A549 (cell line): ENCODE measurements around the gene HRH2. TPM values are rescaled to one million over a fixed set of nuclear protein-coding genes. Genes with fewer than 3 reads are reported as not detected.

ENCODE experiments used
- ATAC-seq, 2 experiments: fragments of 200-7000 bp in 1 of 2; fragments of >200 bp in 1 of 2; cut with Nextera tagmentation in 1 of 2; cut with Tn5 transposase in 1 of 2; 3 replicates each; pipeline versions ENCODE4 v1.8.0 to v1.9.1; 2018 to 2020; ENCODE audit warnings: mild to moderate bottlenecking in 1 of 2, moderate library complexity in 1 of 2
- CTCF ChIA-PET: fragments of 300-600 bp; sonication (Branson Sonifier 250); formaldehyde crosslinking; extraction: SDS; loops from one replicate; lab custom pipeline; 2021; ENCODE audit warnings: antibody characterized with exemption, inconsistent platforms; lab: Yijun Ruan, JAX
- POLR2A ChIA-PET: fragments of 350-600 bp; formaldehyde crosslinking; extraction: SDS; loops from one replicate; lab custom pipeline; 2021; ENCODE audit warnings: antibody characterized with exemption, inconsistent platforms; lab: Yijun Ruan, JAX
- DNase-seq, 2 experiments: peaks; one replicate each; pipeline versions ENCODE4 v3.0.0 to v3.0.0-alpha.2; 2011 to 2016; ENCODE audit warnings: low read depth in 1 of 2, low spot score in 1 of 2
- FAIRE-seq: peaks from 2 replicates; lab custom pipeline; 2011; peaks lifted over from hg19 to GRCh38; lab: Jason Lieb, UNC
- H3K27ac ChIP-seq, 2 experiments: fragments of >200 bp; sonication (Bioruptor Twin); formaldehyde crosslinking; 3 replicates each; pipeline ENCODE4 v1.5.1; 2016 to 2017
- H3K4me1 ChIP-seq: fragments of >200 bp; sonication (Bioruptor Twin); formaldehyde crosslinking; 3 replicates; pipeline ENCODE4 v1.6.1; 2016
- H3K4me2 ChIP-seq: fragments of >200 bp; sonication (Bioruptor Twin); formaldehyde crosslinking; 3 replicates; pipeline ENCODE4 v1.6.1; 2016
- H3K4me3 ChIP-seq: fragments of >200 bp; sonication (Bioruptor Twin); formaldehyde crosslinking; 3 replicates; pipeline ENCODE4 v1.5.1; 2016
- H3K9me3 ChIP-seq: fragments of >200 bp; sonication (Bioruptor Twin); formaldehyde crosslinking; 3 replicates; pipeline ENCODE4 v1.6.1; 2016
- CBX8 ChIP-seq: fragments of 200-600 bp; sonication (generic); IDR thresholded peaks from 2 replicates; pipeline ENCODE4 v1.6.1; 2016
- CHD4 ChIP-seq: fragments of 200-600 bp; sonication (generic); IDR thresholded peaks from 2 replicates; pipeline ENCODE4 v1.6.1; 2016; ENCODE audit warnings: antibody characterized with exemption, mild to moderate bottlenecking, borderline replicate concordance
- ESRRA ChIP-seq: fragments of 150-350 bp; IDR thresholded peaks from 2 replicates; pipeline ENCODE4 v1.6.1; 2014; ENCODE audit warnings: mild to moderate bottlenecking, low read length, borderline replicate concordance
- FOSB ChIP-seq: fragments of 250-450 bp; sonication (Bioruptor Pico); IDR thresholded peaks from 2 replicates; pipeline ENCODE4 v1.5.0; 2020; ENCODE audit warnings: mild to moderate bottlenecking, moderate library complexity
- FOSL2 ChIP-seq, 2 experiments: fragments of 450-650 bp in 1 of 2; fragments of >200 bp in 1 of 2; sonication (Bioruptor Twin) in 1 of 2; formaldehyde crosslinking; IDR thresholded peaks; 2 replicates each; pipeline versions ENCODE4 v1.5.0 to v1.6.1; 2016 to 2020; ENCODE audit warnings: mild to moderate bottlenecking in 1 of 2, moderate library complexity in 1 of 2
- HOXB13 ChIP-seq: fragments of 250-450 bp; sonication (Bioruptor Pico); IDR thresholded peaks from 2 replicates; pipeline ENCODE4 v1.5.0; 2020; ENCODE audit warnings: low read depth, mild to moderate bottlenecking, moderate library complexity
- JUN ChIP-seq, 2 experiments: fragments of >200 bp; sonication (Bioruptor Twin); formaldehyde crosslinking; IDR thresholded peaks; 2 replicates in 1 of 2; 3 replicates in 1 of 2; pipeline ENCODE4 v1.6.1; 2016 to 2017
- KDM1A ChIP-seq: fragments of 200-600 bp; sonication (generic); IDR thresholded peaks from 2 replicates; pipeline ENCODE4 v1.6.1; 2016; ENCODE audit warnings: low read depth, mild to moderate bottlenecking
- MAX ChIP-seq: IDR thresholded peaks from 2 replicates; pipeline ENCODE4 v1.6.1; 2012
- MAZ ChIP-seq: fragments of 150-350 bp; IDR thresholded peaks from 2 replicates; pipeline ENCODE4 v1.6.1; 2014; ENCODE audit warnings: antibody characterized with exemption, low read depth, low read length, borderline replicate concordance
- MYC ChIP-seq: IDR thresholded peaks from 2 replicates; pipeline ENCODE4 v1.6.1; 2012; ENCODE audit warnings: mild to moderate bottlenecking, inconsistent platforms, low read length, improper control_type of control experiment, borderline replicate concordance
- NFE2L2 ChIP-seq: fragments of 150-350 bp; conservative IDR thresholded peaks from 2 replicates; pipeline ENCODE4 v1.6.1; 2014; ENCODE audit warnings: low read length
- NPAS2 ChIP-seq: fragments of 250-450 bp; sonication (Bioruptor Pico); IDR thresholded peaks from 2 replicates; pipeline ENCODE4 v1.8.0; 2022; ENCODE audit warnings: mild to moderate bottlenecking, moderate library complexity, borderline replicate concordance
- NR3C1 ChIP-seq: fragments of >200 bp; sonication (Bioruptor Twin); formaldehyde crosslinking; IDR thresholded peaks from 3 replicates; pipeline ENCODE4 v1.6.1; 2017
- PHF8 ChIP-seq: fragments of 200-600 bp; sonication (generic); IDR thresholded peaks from 2 replicates; pipeline ENCODE4 v1.6.1; 2016; ENCODE audit warnings: low read depth, mild to moderate bottlenecking, antibody characterized with exemption, moderate library complexity, borderline replicate concordance
- RAD21 ChIP-seq, 2 experiments: fragments of >200 bp in 1 of 2; sonication (Bioruptor Twin) in 1 of 2; formaldehyde crosslinking in 1 of 2; IDR thresholded peaks in 1 of 2; conservative IDR thresholded peaks in 1 of 2; 2 replicates in 1 of 2; 3 replicates in 1 of 2; pipeline ENCODE4 v1.6.1; 2012 to 2018; ENCODE audit warnings: inconsistent platforms in 1 of 2
- REST ChIP-seq: fragments of 200-600 bp; sonication (generic); IDR thresholded peaks from 2 replicates; pipeline ENCODE4 v1.6.1; 2016; ENCODE audit warnings: antibody characterized with exemption, mild to moderate bottlenecking, moderate library complexity
- RFX5 ChIP-seq: fragments of 450-650 bp; IDR thresholded peaks from 2 replicates; pipeline ENCODE4 v1.7.1; 2014; ENCODE audit warnings: antibody characterized with exemption, mild to moderate bottlenecking, moderate library complexity
- SREBF2 ChIP-seq: fragments of 450-650 bp; IDR thresholded peaks from 2 replicates; pipeline ENCODE4 v1.6.1; 2014; ENCODE audit warnings: mild to moderate bottlenecking, moderate library complexity
- USF2 ChIP-seq: fragments of 450-650 bp; IDR thresholded peaks from 2 replicates; pipeline ENCODE4 v1.6.1; 2014; ENCODE audit warnings: antibody characterized with exemption
- ZNF302 ChIP-seq: fragments of 250-450 bp; sonication (Bioruptor Pico); IDR thresholded peaks from 2 replicates; pipeline ENCODE4 v1.9.0; 2021; ENCODE audit warnings: inconsistent platforms, mild to moderate bottlenecking, moderate library complexity
- ZSCAN20 ChIP-seq: fragments of 250-450 bp; sonication (Bioruptor Pico); IDR thresholded peaks from 2 replicates; pipeline ENCODE4 v1.8.0; 2022; ENCODE audit warnings: mild to moderate bottlenecking, moderate library complexity
- WGBS: methylation state at CpG from one replicate; pipeline ENCODE4 v1.1.6; 2017; ENCODE audit errors: missing lambda C conversion rate; 5-methylcytosine and 5-hydroxymethylcytosine counted together
- polyA plus RNA-seq, 4 experiments: library from polyadenylated mRNA; depleted of rRNA in 3 of 4; stranded (reverse); fragments of >200 nt; fragmentation: RNase III in 1 of 4; extraction: RNeasy Plus Mini Kit Qiagen cat#74134 plus additional on column Dnase treatment in 1 of 4; gene quantifications; 2 replicates in 3 of 4; 3 replicates in 1 of 4; pipeline ENCODE4 v1.2.3, GENCODE V29; 2011 to 2017
- TF ChIP-seq, protein P1 (sequence below): IDR thresholded peaks from 2 replicates; pipeline ENCODE4 v1.6.1; 2012; ENCODE audit warnings: low read depth, borderline replicate concordance

The HRH2 gene
- polyA plus RNA-seq, 2 of the 4 experiments (the other 2 are of a cell fraction) = 0.58 to 0.62 TPM

GRCh38 chr5:175664723-175665122 is 6.9 kb downstream of the HRH2 start:
- ChIA-PET POLR2A (no interaction called here), CTCF (interaction anchor here (1.5 to 2.0 kb wide), 2 partner anchors 34 to 131 kb away, joined by 3 to 8 read pairs; no protein-coding TSS in a partner anchor)
- Histone ChIP-seq H3K4me1 (peaks cover 2% of the 10 kb centered on the region; the same call in 1 of the 3 replicates), H3K27ac (no peak overlapping the region), H3K4me2 (no peak overlapping the region), H3K9me3 (no peaks in the 10 kb centered on the region), H3K4me3 (no peak overlapping the region)
- DNase-seq = no peak
- no peak for ATAC-seq
- 59% methylated on average over 11 of the region's 11 CpGs for WGBS
- no peak for TF ChIP-seq PHF8
- TF ChIP-seq, all 56 proteins: peak for 0
- FAIRE-seq = no peak

- no peaks in the 10 kb centered on the region for H3K4me1 ChIP-seq
- ATAC-seq (no peak), FAIRE-seq (no peak), DNase-seq (no peak)
- WGBS = 49% methylated on average over 6 of the region's 6 CpGs
- TF ChIP-seq CBX8 (no peak), MAX (no peak), ZSCAN20 (CRISPR knock-in tag) (no peak), NR3C1 (no peak), ZNF302 (CRISPR knock-in tag) (no peak), JUN (IDR thresholded peaks at IDR 0.05) (no peak), MAZ (no peak)
- no peak overlapping the region for H3K27ac ChIP-seq
- POLR2A ChIA-PET = no interaction called here
- CTCF ChIA-PET = interaction anchor here (1.2 to 2.0 kb wide), 3 partner anchors 12 to 132 kb away, joined by 3 to 8 read pairs (median 5); no protein-coding TSS in a partner anchor
- H3K4me3 ChIP-seq = no peak overlapping the region
- no peak overlapping the region for H3K4me2 ChIP-seq
- H3K9me3 ChIP-seq = no peaks in the 10 kb centered on the region
Measured at GRCh38 chr5:175666216-175666615, 8.3 kb downstream of the HRH2 start.

DNA sequence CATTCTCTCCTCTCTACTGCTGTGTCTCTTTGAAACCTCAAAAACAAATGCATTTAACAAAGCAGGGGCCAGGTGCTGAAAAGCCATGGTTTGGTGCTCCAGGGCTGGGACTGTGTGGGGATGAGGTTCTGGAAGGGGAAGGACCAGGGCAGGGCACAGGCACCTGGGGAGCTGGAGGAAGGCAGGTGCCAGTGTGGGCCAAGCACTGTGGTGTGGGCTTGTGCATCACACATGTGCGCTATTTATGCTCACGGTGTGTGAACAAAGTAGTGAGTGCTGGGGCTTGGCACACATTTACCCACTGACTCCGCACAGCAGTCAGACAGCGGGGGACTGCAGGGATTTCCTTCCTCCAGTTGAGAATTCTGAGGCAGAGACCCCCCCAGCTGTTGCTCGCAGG is 10.1 kb downstream of the HRH2 start:
- Histone ChIP-seq H3K9me3 (no peaks in the 10 kb centered on the region), H3K4me2 (no peak overlapping the region), H3K27ac (no peak overlapping the region), H3K4me3 (no peak overlapping the region), H3K4me1 (no peaks in the 10 kb centered on the region)
- no peak for DNase-seq
- ChIA-PET POLR2A (no interaction called here), CTCF (no interaction called here)
- ATAC-seq = no peak
- TF ChIP-seq FOSB (CRISPR knock-in tag) (no peak), HOXB13 (CRISPR knock-in tag) (no peak), MYC (no peak), NPAS2 (no peak), SREBF2 (no peak), RAD21 (conservative IDR thresholded peaks at IDR 0.05 in 1 of 2, IDR thresholded peaks at IDR 0.05 in 1 of 2) (no peak), REST (no peak), RFX5 (no peak), KDM1A (no peak), NFE2L2 (no peak), ESRRA (no peak), USF2 (no peak), CHD4 (no peak), FOSL2 (IDR thresholded peaks at IDR 0.05) (no peak), FOSL2 (CRISPR knock-in tag; IDR thresholded peaks at IDR 0.05) (no peak)
- TF ChIP-seq, protein P1, sequence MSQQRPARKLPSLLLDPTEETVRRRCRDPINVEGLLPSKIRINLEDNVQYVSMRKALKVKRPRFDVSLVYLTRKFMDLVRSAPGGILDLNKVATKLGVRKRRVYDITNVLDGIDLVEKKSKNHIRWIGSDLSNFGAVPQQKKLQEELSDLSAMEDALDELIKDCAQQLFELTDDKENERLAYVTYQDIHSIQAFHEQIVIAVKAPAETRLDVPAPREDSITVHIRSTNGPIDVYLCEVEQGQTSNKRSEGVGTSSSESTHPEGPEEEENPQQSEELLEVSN = no peak
- WGBS = 72% methylated on average over 5 of the region's 5 CpGs
- FAIRE-seq = no peak
